PFSK-1 (cell line): ENCODE data around the gene TADA2A.

Experiments
- FOXP2 ChIP-seq: optimal IDR thresholded peaks from 2 replicates; pipeline ENCODE3; 2011; ENCODE audit warnings: borderline replicate concordance, control low read depth, inconsistent platforms; ENCODE audit not compliant: insufficient read depth; ENCODE audit errors: extremely low read length, extremely low read depth
- POLR2AphosphoS5 ChIP-seq: IDR thresholded peaks from 2 replicates; pipeline ENCODE4 v1.6.1; 2012; ENCODE audit warnings: low read depth, mild to moderate bottlenecking, control low read depth, low read length, moderate library complexity
- REST ChIP-seq, 2 experiments: IDR thresholded peaks; 2 replicates each; pipeline versions ENCODE4 v1.6.1 to v1.8.0; 2011 to 2012; ENCODE audit warnings: low read depth in 2 of 2, low read length in 2 of 2, control low read depth in 1 of 2, inconsistent platforms in 1 of 2, mild to moderate bottlenecking in 1 of 2, moderate library complexity in 1 of 2; ENCODE audit not compliant: insufficient read depth in 1 of 2
- SIN3A ChIP-seq: IDR thresholded peaks from 2 replicates; pipeline ENCODE4 v1.6.1; 2012; ENCODE audit warnings: mild to moderate bottlenecking, low read length, moderate library complexity, borderline replicate concordance; ENCODE audit not compliant: insufficient read depth
- TAF1 ChIP-seq: IDR thresholded peaks from 2 replicates; pipeline ENCODE4 v1.6.1; 2012; ENCODE audit warnings: low read length, control low read depth, borderline replicate concordance; ENCODE audit not compliant: insufficient read depth

Gene TADA2A

GRCh38 chr17:37503148-37503547 lies 96.5 kb downstream of the TADA2A start:
- TF ChIP-seq REST (IDR thresholded peaks at IDR 0.05; ENCODE audit: insufficient read depth in 1 of 2, low read depth in 2 of 2, low read length in 2 of 2) (no peak), TAF1 (no peak), POLR2AphosphoS5 (no peak), SIN3A (no peak), FOXP2 (no peak)

GRCh38 chr17:37505333-37505732 lies 98.6 kb downstream of the TADA2A start:
- TF ChIP-seq REST (IDR thresholded peaks at IDR 0.05; ENCODE audit: insufficient read depth in 1 of 2, low read depth in 2 of 2, low read length in 2 of 2) (no peak), SIN3A (no peak), POLR2AphosphoS5 (no peak), TAF1 (no peak), FOXP2 (no peak)

- TF ChIP-seq REST (IDR thresholded peaks at IDR 0.05; ENCODE audit: insufficient read depth in 1 of 2, low read depth in 2 of 2, low read length in 2 of 2): no peak
- no peak for TF ChIP-seq POLR2AphosphoS5
- TF ChIP-seq FOXP2: no peak
- no peak for TF ChIP-seq SIN3A
- TF ChIP-seq TAF1: no peak
Observed at GRCh38 chr17:37506678-37507077, 100.0 kb downstream of the TADA2A start.

GRCh38 chr17:37507111-37507510 lies 100.4 kb downstream of the TADA2A start:
- TF ChIP-seq FOXP2: no peak
- TF ChIP-seq POLR2AphosphoS5: no peak
- TF ChIP-seq TAF1: no peak
- TF ChIP-seq REST (IDR thresholded peaks at IDR 0.05; ENCODE audit: insufficient read depth in 1 of 2, low read depth in 2 of 2, low read length in 2 of 2): no peak
- no peak for TF ChIP-seq SIN3A

- TF ChIP-seq POLR2AphosphoS5: no peak
- TF ChIP-seq TAF1: no peak
Observed at GRCh38 chr17:37510056-37510455, 103.4 kb downstream of the TADA2A start.
